ENCODE results near the gene MCF2L2. TPM values are rescaled to one million over a fixed set of nuclear protein-coding genes. Genes with fewer than 3 reads are reported as not detected.

The MCF2L2 gene
- polyA plus RNA-seq, 1 donor from 2014 or later = 9.3 TPM

DNA sequence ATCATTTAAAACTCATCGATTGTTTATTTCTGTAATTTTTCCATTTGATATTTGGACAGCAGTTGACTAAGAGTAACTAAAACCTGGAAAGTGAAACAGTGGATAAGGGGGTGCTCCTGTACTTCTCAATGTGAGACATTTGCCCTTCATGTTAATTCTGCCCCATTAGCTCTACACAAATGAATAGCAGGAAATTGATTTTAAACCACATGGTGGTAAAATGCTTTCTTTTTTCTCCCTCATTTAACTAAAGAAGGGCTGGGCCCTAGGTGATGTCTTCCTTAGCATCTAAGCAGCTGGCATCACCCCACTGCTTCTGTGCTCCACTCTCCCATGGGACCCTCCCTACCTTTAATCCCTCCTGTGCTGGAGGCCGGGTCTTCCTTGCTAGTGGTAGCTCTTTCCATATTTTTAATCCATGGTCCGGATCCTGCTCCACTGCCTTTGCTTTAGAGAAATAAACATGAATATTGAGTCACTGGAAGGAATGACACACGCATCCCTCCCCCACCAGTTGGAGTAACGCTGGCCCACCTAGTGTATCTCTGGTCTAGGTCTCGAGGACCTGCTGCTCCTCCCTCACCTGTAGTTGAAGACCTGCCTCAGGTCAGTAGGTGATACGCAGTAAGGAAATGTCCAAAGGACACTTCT is 235.6 kb downstream of the MCF2L2 start:
- H3K9me2 ChIP-seq (ENCODE audit: insufficient read depth, low read length) = no peaks in the 10 kb centered on the region
- no peak for TF ChIP-seq POLR2AphosphoS5 (IDR thresholded peaks at IDR 0.05)
- no peak for TF ChIP-seq TAF1 (IDR thresholded peaks at IDR 0.05; ENCODE audit: low read depth)
- TF ChIP-seq, protein P1, sequence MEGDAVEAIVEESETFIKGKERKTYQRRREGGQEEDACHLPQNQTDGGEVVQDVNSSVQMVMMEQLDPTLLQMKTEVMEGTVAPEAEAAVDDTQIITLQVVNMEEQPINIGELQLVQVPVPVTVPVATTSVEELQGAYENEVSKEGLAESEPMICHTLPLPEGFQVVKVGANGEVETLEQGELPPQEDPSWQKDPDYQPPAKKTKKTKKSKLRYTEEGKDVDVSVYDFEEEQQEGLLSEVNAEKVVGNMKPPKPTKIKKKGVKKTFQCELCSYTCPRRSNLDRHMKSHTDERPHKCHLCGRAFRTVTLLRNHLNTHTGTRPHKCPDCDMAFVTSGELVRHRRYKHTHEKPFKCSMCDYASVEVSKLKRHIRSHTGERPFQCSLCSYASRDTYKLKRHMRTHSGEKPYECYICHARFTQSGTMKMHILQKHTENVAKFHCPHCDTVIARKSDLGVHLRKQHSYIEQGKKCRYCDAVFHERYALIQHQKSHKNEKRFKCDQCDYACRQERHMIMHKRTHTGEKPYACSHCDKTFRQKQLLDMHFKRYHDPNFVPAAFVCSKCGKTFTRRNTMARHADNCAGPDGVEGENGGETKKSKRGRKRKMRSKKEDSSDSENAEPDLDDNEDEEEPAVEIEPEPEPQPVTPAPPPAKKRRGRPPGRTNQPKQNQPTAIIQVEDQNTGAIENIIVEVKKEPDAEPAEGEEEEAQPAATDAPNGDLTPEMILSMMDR (IDR thresholded peaks at IDR 0.05; ENCODE audit: poor library complexity, severe bottlenecking) = no peak
- TF ChIP-seq RAD21 (conservative IDR thresholded peaks at IDR 0.05) = no peak
- TF ChIP-seq EP300 (conservative IDR thresholded peaks at IDR 0.05; ENCODE audit: poor library complexity, severe bottlenecking) = no peak
- no peak for TF ChIP-seq SMC3 (conservative IDR thresholded peaks at IDR 0.05; ENCODE audit: poor library complexity)
- no peak for TF ChIP-seq MXI1 (conservative IDR thresholded peaks at IDR 0.05; ENCODE audit: poor library complexity, severe bottlenecking)
- TF ChIP-seq, protein P2, sequence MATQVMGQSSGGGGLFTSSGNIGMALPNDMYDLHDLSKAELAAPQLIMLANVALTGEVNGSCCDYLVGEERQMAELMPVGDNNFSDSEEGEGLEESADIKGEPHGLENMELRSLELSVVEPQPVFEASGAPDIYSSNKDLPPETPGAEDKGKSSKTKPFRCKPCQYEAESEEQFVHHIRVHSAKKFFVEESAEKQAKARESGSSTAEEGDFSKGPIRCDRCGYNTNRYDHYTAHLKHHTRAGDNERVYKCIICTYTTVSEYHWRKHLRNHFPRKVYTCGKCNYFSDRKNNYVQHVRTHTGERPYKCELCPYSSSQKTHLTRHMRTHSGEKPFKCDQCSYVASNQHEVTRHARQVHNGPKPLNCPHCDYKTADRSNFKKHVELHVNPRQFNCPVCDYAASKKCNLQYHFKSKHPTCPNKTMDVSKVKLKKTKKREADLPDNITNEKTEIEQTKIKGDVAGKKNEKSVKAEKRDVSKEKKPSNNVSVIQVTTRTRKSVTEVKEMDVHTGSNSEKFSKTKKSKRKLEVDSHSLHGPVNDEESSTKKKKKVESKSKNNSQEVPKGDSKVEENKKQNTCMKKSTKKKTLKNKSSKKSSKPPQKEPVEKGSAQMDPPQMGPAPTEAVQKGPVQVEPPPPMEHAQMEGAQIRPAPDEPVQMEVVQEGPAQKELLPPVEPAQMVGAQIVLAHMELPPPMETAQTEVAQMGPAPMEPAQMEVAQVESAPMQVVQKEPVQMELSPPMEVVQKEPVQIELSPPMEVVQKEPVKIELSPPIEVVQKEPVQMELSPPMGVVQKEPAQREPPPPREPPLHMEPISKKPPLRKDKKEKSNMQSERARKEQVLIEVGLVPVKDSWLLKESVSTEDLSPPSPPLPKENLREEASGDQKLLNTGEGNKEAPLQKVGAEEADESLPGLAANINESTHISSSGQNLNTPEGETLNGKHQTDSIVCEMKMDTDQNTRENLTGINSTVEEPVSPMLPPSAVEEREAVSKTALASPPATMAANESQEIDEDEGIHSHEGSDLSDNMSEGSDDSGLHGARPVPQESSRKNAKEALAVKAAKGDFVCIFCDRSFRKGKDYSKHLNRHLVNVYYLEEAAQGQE (IDR thresholded peaks at IDR 0.05; ENCODE audit: borderline replicate concordance) = no peak
- TF ChIP-seq EZH2 (IDR thresholded peaks at IDR 0.05; ENCODE audit: borderline replicate concordance, insufficient read depth, low read length, poor library complexity, severe bottlenecking) = no peak
- no peaks in the 10 kb centered on the region for H3K79me2 ChIP-seq (replicated peaks; ENCODE audit: insufficient read depth, low read length)
- H3F3A ChIP-seq (ENCODE audit: insufficient read depth, low read length, poor library complexity, severe bottlenecking) = no peaks in the 10 kb centered on the region
- no peak overlapping the region for H2AFZ ChIP-seq (ENCODE audit: low read depth, low read length)
- H3K27ac ChIP-seq (ENCODE audit: low read length) = no peak overlapping the region
- H3K9ac ChIP-seq (ENCODE audit: low read length) = no peak overlapping the region
- H3K36me3 ChIP-seq (ENCODE audit: insufficient read depth, low read length) = no peaks in the 10 kb centered on the region
- no peaks in the 10 kb centered on the region for H4K20me1 ChIP-seq (ENCODE audit: insufficient read depth)
- no peaks in the 10 kb centered on the region for H3K27me3 ChIP-seq (ENCODE audit: insufficient read depth, low read depth, low read length)
- H3K4me3 ChIP-seq (ENCODE audit: low read length) = no peak overlapping the region
- H3K4me2 ChIP-seq (ENCODE audit: low read length) = no peak overlapping the region
- H3K9me3 ChIP-seq (ENCODE audit: low read length) = no peaks in the 10 kb centered on the region

DNA sequence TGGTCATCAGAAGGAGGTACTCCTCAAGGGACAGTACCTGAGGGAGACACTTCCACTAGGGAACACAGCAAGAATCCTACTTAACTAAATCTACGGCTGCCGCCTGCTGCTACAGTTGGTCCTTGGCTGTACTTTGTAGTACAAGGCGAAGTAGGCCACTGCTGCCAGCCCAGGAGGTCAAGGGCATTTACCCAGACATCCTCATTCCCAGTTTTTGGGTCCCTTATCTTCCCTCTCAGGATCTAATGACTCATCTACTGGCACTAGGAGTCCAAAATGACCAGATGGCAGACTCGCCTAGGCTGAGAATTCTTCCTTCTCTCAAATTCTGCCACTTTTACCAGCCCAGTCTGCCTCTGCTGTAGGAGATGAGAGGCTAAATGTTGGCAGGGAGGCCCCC is 238.8 kb downstream of the MCF2L2 start:
- Histone ChIP-seq H3K4me3 (ENCODE audit: low read length) (no peak overlapping the region), H3K9me2 (ENCODE audit: insufficient read depth, low read length) (no peaks in the 10 kb centered on the region), H4K20me1 (ENCODE audit: insufficient read depth) (no peaks in the 10 kb centered on the region), H3K9ac (ENCODE audit: low read length) (no peak overlapping the region), H3K9me3 (ENCODE audit: low read length) (no peaks in the 10 kb centered on the region), H2AFZ (ENCODE audit: low read depth, low read length) (no peak overlapping the region), H3K4me2 (ENCODE audit: low read length) (no peak overlapping the region), H3F3A (ENCODE audit: insufficient read depth, low read length, poor library complexity, severe bottlenecking) (no peaks in the 10 kb centered on the region), H3K79me2 (replicated peaks; ENCODE audit: insufficient read depth, low read length) (no peaks in the 10 kb centered on the region), H3K27me3 (ENCODE audit: insufficient read depth, low read depth, low read length) (no peaks in the 10 kb centered on the region), H3K36me3 (ENCODE audit: insufficient read depth, low read length) (no peaks in the 10 kb centered on the region), H3K27ac (ENCODE audit: low read length) (no peak overlapping the region)
- TF ChIP-seq EP300 (conservative IDR thresholded peaks at IDR 0.05; ENCODE audit: poor library complexity, severe bottlenecking) (no peak), POLR2AphosphoS5 (IDR thresholded peaks at IDR 0.05) (no peak), SMC3 (conservative IDR thresholded peaks at IDR 0.05; ENCODE audit: poor library complexity) (no peak)
